KMS-11 (cell line): ENCODE data around the gene BCAS1.
A peak's percentile ranks its signal among the peaks of the same experiment; 100 is the strongest.

Experiments
- H2AFZ ChIP-seq: fragments of 200-600 bp; sonication (generic); 2 replicates; pipeline ENCODE4 v1.6.1; 2016; ENCODE audit warnings: antibody characterized with exemption, mixed run types, low read depth
- H3K27ac ChIP-seq: fragments of 200-600 bp; sonication (generic); 2 replicates; pipeline ENCODE4 v1.6.1; 2016; ENCODE audit warnings: mild to moderate bottlenecking, mixed run types
- H3K27me3 ChIP-seq: fragments of 200-600 bp; sonication (generic); 2 replicates; pipeline ENCODE4 v1.6.1; 2017; ENCODE audit warnings: mild to moderate bottlenecking, low read depth, mixed run types, moderate library complexity; ENCODE audit not compliant: insufficient read depth
- H3K36me3 ChIP-seq: fragments of 200-600 bp; sonication (generic); 2 replicates; pipeline ENCODE4 v1.6.1; 2017; ENCODE audit warnings: mild to moderate bottlenecking, mixed run types; ENCODE audit not compliant: insufficient read depth
- H3K4me1 ChIP-seq: fragments of 200-600 bp; sonication (generic); 2 replicates; pipeline ENCODE4 v1.6.1; 2016; ENCODE audit warnings: mild to moderate bottlenecking, low read depth, mixed run types; ENCODE audit not compliant: poor library complexity, severe bottlenecking
- H3K4me2 ChIP-seq: fragments of 200-600 bp; sonication (generic); 2 replicates; pipeline ENCODE4 v1.7.0; 2016; ENCODE audit warnings: mild to moderate bottlenecking, mixed run types
- H3K4me3 ChIP-seq: fragments of 200-600 bp; sonication (generic); IDR thresholded peaks from 2 replicates; pipeline ENCODE4 v1.6.1; 2017; ENCODE audit warnings: low read depth, low read length, mixed read lengths; ENCODE audit not compliant: insufficient read depth
- H3K79me2 ChIP-seq: fragments of 200-600 bp; sonication (generic); 2 replicates; pipeline ENCODE4 v1.6.1; 2016; ENCODE audit warnings: low read depth, mixed run types; ENCODE audit not compliant: insufficient read depth
- H3K9ac ChIP-seq: fragments of 200-600 bp; sonication (generic); 2 replicates; pipeline ENCODE4 v1.6.1; 2016; ENCODE audit warnings: mild to moderate bottlenecking, mixed run types
- H4K20me1 ChIP-seq: fragments of 200-600 bp; sonication (generic); 2 replicates; pipeline ENCODE4 v1.6.1; 2016; ENCODE audit warnings: mild to moderate bottlenecking, mixed run types; ENCODE audit not compliant: insufficient read depth
- TF ChIP-seq, protein P1 (sequence below): fragments of 200-600 bp; sonication (generic); conservative IDR thresholded peaks from 2 replicates; pipeline ENCODE4 v1.6.1; 2017; ENCODE audit warnings: low read depth, mild to moderate bottlenecking, antibody characterized with exemption, low read length, moderate library complexity, mixed read lengths

The BCAS1 gene

DNA sequence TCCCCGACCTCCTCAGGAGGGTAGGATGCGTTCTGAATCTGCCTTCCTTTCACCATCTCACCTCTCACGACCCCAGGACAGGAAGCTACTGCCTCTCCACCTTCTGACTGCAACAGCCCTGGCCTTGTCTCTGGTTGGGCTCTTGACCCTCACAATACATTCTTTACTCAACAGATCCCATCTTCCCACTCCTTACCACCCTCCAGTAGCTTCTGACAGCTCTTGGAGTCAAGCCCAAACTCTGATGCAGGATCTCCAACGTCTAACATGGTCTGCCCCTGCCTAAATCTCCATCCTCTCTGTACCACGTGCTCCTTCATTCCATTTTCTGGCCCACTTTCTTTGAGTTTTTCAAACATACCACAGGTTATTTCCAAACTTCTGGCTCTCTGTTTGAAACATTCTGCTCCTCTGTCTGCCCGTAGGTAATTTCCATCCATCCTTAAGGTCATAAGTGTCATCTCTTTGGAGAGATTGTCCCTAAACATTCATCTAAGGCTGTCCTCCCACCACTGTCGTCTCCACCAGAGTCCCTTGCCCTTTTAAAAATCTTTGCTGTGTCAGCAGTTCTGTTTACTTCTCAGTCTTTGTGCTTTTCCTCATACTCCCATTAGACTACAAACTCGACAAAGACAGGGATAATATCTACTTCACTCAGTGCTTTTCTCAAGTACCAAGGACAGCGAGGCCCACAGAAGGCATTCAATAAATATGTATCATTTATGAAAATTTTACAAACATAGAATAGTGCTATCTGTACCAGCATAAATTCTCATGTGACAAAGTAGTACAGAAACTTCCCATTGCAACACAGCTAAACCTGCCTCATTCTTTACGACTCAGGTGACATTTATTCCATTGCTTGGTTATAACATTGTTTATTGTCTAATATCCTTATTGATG, 73.6 kb downstream of the BCAS1 start:
- no peaks in the 10 kb centered on the region for H3K79me2 ChIP-seq
- no peak overlapping the region for H3K27ac ChIP-seq
- no peak overlapping the region for H3K9ac ChIP-seq
- H4K20me1 ChIP-seq = no peaks in the 10 kb centered on the region
- no peaks in the 10 kb centered on the region for H3K27me3 ChIP-seq
- no peak overlapping the region for H3K4me3 ChIP-seq
- H3K36me3 ChIP-seq = no peaks in the 10 kb centered on the region
- no peak overlapping the region for H2AFZ ChIP-seq
- TF ChIP-seq, protein P1, sequence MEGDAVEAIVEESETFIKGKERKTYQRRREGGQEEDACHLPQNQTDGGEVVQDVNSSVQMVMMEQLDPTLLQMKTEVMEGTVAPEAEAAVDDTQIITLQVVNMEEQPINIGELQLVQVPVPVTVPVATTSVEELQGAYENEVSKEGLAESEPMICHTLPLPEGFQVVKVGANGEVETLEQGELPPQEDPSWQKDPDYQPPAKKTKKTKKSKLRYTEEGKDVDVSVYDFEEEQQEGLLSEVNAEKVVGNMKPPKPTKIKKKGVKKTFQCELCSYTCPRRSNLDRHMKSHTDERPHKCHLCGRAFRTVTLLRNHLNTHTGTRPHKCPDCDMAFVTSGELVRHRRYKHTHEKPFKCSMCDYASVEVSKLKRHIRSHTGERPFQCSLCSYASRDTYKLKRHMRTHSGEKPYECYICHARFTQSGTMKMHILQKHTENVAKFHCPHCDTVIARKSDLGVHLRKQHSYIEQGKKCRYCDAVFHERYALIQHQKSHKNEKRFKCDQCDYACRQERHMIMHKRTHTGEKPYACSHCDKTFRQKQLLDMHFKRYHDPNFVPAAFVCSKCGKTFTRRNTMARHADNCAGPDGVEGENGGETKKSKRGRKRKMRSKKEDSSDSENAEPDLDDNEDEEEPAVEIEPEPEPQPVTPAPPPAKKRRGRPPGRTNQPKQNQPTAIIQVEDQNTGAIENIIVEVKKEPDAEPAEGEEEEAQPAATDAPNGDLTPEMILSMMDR = no peak
- H3K4me2 ChIP-seq = no peak overlapping the region
- peaks cover 47% of the 10 kb centered on the region for H3K4me1 ChIP-seq

DNA sequence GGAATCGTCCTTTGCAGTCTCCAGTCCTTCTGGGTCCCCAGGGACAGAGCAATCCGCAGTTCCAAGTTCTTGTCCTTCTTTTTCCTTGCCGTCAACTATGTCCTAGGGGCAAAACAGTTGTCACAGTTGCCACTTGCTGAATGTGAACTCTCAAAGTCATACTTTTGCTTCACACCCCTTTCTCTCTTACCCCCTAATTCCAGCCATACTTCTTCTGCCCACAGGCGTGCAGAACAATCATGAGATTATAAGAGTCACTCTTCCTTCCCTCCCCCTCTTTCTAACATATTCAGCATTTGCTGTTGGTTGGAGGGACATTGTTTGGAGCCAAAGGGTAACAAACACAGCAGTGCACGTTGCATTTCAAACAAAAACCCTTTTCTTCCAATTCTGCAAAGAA, 74.4 kb downstream of the BCAS1 start:
- Histone ChIP-seq H3K4me3 (no peak overlapping the region), H3K79me2 (no peaks in the 10 kb centered on the region), H3K27me3 (no peaks in the 10 kb centered on the region), H4K20me1 (no peaks in the 10 kb centered on the region), H3K27ac (no peak overlapping the region), H3K4me2 (no peak overlapping the region), H3K36me3 (no peaks in the 10 kb centered on the region), H3K4me1 (peaks cover 51% of the 10 kb centered on the region), H3K9ac (no peak overlapping the region), H2AFZ (no peak overlapping the region)
- TF ChIP-seq, protein P1 = no peak

DNA sequence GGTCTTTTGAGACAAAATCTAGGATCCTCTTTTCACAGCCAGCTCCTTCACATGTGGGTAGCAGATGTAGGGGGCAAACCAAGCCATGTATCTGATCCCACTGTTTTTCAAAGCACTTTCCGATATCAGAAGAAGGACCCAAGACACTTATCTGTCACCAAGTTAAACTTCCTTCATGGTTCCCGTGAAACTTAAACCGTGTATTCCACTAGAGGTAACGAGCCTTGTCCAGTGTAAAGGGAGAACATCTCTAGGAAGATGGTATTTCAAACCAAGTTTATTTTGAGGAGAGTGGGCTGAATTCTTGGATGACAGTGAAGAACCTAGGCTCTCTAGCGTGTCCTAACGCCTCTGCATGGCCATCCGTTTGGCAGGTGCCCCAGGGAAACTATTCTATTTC, 76.3 kb downstream of the BCAS1 start:
- Histone ChIP-seq H3K9ac (no peak overlapping the region), H3K4me1 (peaks cover 39% of the 10 kb centered on the region), H3K4me3 (no peak overlapping the region), H3K4me2 (peak overlapping the region; percentile 81), H3K27me3 (no peaks in the 10 kb centered on the region), H3K36me3 (no peaks in the 10 kb centered on the region), H3K27ac (peak overlapping the region; percentile 61; the same call in 1 of the 2 replicates), H3K79me2 (no peaks in the 10 kb centered on the region), H2AFZ (no peak overlapping the region), H4K20me1 (no peaks in the 10 kb centered on the region)
- TF ChIP-seq, protein P1 = no peak

DNA sequence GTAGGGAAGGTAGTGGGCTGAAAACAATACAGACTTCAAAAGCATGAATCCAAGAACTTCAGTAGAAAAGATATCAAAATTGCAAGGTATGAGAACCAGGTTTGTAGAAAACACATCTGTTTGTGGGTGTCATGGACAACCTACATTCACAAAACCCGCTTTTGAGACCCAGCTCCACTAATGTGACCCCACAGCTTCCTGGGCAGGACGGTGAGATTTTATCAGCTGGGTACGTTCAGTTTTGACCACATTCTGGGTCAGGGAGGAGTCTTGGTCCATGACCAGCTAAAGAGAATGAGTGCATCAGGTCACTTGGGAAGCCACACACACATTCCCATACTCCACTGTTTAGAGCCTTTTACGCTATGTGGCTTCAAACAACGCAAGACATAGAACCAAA, 77.1 kb downstream of the BCAS1 start:
- H4K20me1 ChIP-seq = no peaks in the 10 kb centered on the region
- H2AFZ ChIP-seq = no peak overlapping the region; the same call in 1 of the 2 replicates
- H3K79me2 ChIP-seq = no peaks in the 10 kb centered on the region
- peak overlapping the region; percentile 61 for H3K27ac ChIP-seq
- no peak overlapping the region for H3K9ac ChIP-seq
- peaks cover 39% of the 10 kb centered on the region for H3K4me1 ChIP-seq
- no peak overlapping the region for H3K4me3 ChIP-seq
- TF ChIP-seq, protein P1 = no peak
- H3K27me3 ChIP-seq = no peaks in the 10 kb centered on the region
- peak overlapping the region; percentile 81 for H3K4me2 ChIP-seq
- H3K36me3 ChIP-seq = no peaks in the 10 kb centered on the region
